GM18520 (cell line): ENCODE measurements around the gene KLHL29.
"Not testable (repeated sequence)": the region's sequence is repeated elsewhere in the genome, so short reads cannot be mapped to it uniquely, and the experiment has no call there.

ENCODE experiments used
- ATAC-seq: cut with Tn5 transposase; IDR thresholded peaks from one replicate; pipeline ENCODE4 v1.9.1; 2021; ENCODE audit not compliant: unreplicated experiment

KLHL29 gene

GRCh38 chr2:23698721-23699579 is 314.0 kb downstream of the KLHL29 start:
- no peak for ATAC-seq

GRCh38 chr2:23699580-23699925 is 314.6 kb downstream of the KLHL29 start:
- ATAC-seq: no peak

- no peak for ATAC-seq
Measured at GRCh38 chr2:23700627-23701026, 315.6 kb downstream of the KLHL29 start.

- ATAC-seq: no peak
Measured at GRCh38 chr2:23703037-23703582, 318.1 kb downstream of the KLHL29 start.

GRCh38 chr2:23703583-23704385 is 318.8 kb downstream of the KLHL29 start:
- no peak for ATAC-seq

GRCh38 chr2:23705771-23706612 is 321.0 kb downstream of the KLHL29 start:
- ATAC-seq: no peak

- ATAC-seq: no peak
Measured at GRCh38 chr2:23706613-23707078, 321.7 kb downstream of the KLHL29 start.

GRCh38 chr2:23707096-23707495 is 322.1 kb downstream of the KLHL29 start:
- ATAC-seq: no peak

GRCh38 chr2:23708771-23709170 is 323.8 kb downstream of the KLHL29 start:
- no peak for ATAC-seq

- no peak for ATAC-seq
Measured at GRCh38 chr2:23709311-23709710, 324.3 kb downstream of the KLHL29 start.

- ATAC-seq: no peak
Measured at GRCh38 chr2:23711979-23712755, 327.2 kb downstream of the KLHL29 start.

GRCh38 chr2:23712756-23713151 is 327.8 kb downstream of the KLHL29 start:
- ATAC-seq: no peak

- ATAC-seq: no peak
Measured at GRCh38 chr2:23713351-23713750, 328.4 kb downstream of the KLHL29 start.

GRCh38 chr2:23718931-23719700 is 334.1 kb downstream of the KLHL29 start:
- ATAC-seq: no peak

- ATAC-seq: no peak
Measured at GRCh38 chr2:23719716-23720115, 334.7 kb downstream of the KLHL29 start.

GRCh38 chr2:23720705-23721453 is 335.9 kb downstream of the KLHL29 start:
- ATAC-seq: no peak

- no peak for ATAC-seq
Measured at GRCh38 chr2:23721454-23721826, 336.5 kb downstream of the KLHL29 start.

GRCh38 chr2:23722255-23722654 is 337.3 kb downstream of the KLHL29 start:
- ATAC-seq: no peak

GRCh38 chr2:23723029-23723428 is 338.1 kb downstream of the KLHL29 start:
- ATAC-seq: not testable (repeated sequence)
